ENCODE measurements around the gene PTPRA.
"Not testable (repeated sequence)": the region's sequence is repeated elsewhere in the genome, so short reads cannot be mapped to it uniquely, and the experiment has no call there.

The PTPRA gene

GRCh38 chr20:2873010-2873746 is at the start of gene PTPRA:
Gene PTPRA, plus strand, starts transcription at chr20:2873481. Its CDS starts 90,797 bp downstream, at chr20:2964278.
- DNase-seq = peak; percentile 90 to 93

- DNase-seq = peak in 1 of 2 donors; percentile 10
Observed at GRCh38 chr20:2825761-2826160, 47.5 kb upstream of the PTPRA start.

- DNase-seq = no peak
Observed at GRCh38 chr20:2826655-2827054, 46.6 kb upstream of the PTPRA start.

GRCh38 chr20:2829376-2829775 is 43.9 kb upstream of the PTPRA start:
- DNase-seq = no peak

- DNase-seq = not testable (repeated sequence)
Observed at GRCh38 chr20:2831206-2831605, 42.1 kb upstream of the PTPRA start.

- DNase-seq = no peak
Observed at GRCh38 chr20:2833761-2834160, 39.5 kb upstream of the PTPRA start.

GRCh38 chr20:2834401-2835110 is 38.7 kb upstream of the PTPRA start:
- DNase-seq = no peak

- DNase-seq = no peak
Observed at GRCh38 chr20:2835331-2835796, 37.9 kb upstream of the PTPRA start.

GRCh38 chr20:2836035-2836434 is 37.2 kb upstream of the PTPRA start:
- no peak for DNase-seq

GRCh38 chr20:2837221-2837960 is 35.9 kb upstream of the PTPRA start:
- no peak for DNase-seq

- no peak for DNase-seq
Observed at GRCh38 chr20:2838170-2838797, 35.0 kb upstream of the PTPRA start.

- no peak for DNase-seq
Observed at GRCh38 chr20:2838847-2839671, 34.2 kb upstream of the PTPRA start.

- no peak for DNase-seq
Observed at GRCh38 chr20:2839732-2840137, 33.5 kb upstream of the PTPRA start.

- DNase-seq = peak; percentile 88 to 89
Observed at GRCh38 chr20:2840138-2840966, 32.9 kb upstream of the PTPRA start, which contains the start of the genes PCED1A and VPS16. Gene PCED1A, minus strand, starts transcription at chr20:2840655. Its CDS starts 743 bp downstream, at chr20:2839912. Gene VPS16, plus strand, starts transcription at chr20:2840745. Its CDS starts 30 bp downstream, at chr20:2840775.

GRCh38 chr20:2840967-2841531 is 32.2 kb upstream of the PTPRA start:
- peak; percentile 8 to 37 for DNase-seq

- DNase-seq = no peak
Observed at GRCh38 chr20:2845607-2846006, 27.7 kb upstream of the PTPRA start.

- no peak for DNase-seq
Observed at GRCh38 chr20:2846698-2847097, 26.6 kb upstream of the PTPRA start.

- DNase-seq = no peak
Observed at GRCh38 chr20:2847802-2848201, 25.5 kb upstream of the PTPRA start.

GRCh38 chr20:2849529-2849928 is 23.8 kb upstream of the PTPRA start:
- DNase-seq = no peak

GRCh38 chr20:2851086-2851485 is 22.2 kb upstream of the PTPRA start:
- no peak for DNase-seq

- DNase-seq = no peak
Observed at GRCh38 chr20:2858591-2858990, 14.7 kb upstream of the PTPRA start.
